HG03108 (cell line): ENCODE measurements around the gene DNAH3.
"Not testable (repeated sequence)": the region's sequence is repeated elsewhere in the genome, so short reads cannot be mapped to it uniquely, and the experiment has no call there.

ENCODE experiments used
- ATAC-seq: cut with Tn5 transposase; IDR thresholded peaks from one replicate; pipeline ENCODE4 v1.9.1; 2021; ENCODE audit warnings: moderate library complexity; ENCODE audit not compliant: unreplicated experiment

Gene DNAH3

DNA sequence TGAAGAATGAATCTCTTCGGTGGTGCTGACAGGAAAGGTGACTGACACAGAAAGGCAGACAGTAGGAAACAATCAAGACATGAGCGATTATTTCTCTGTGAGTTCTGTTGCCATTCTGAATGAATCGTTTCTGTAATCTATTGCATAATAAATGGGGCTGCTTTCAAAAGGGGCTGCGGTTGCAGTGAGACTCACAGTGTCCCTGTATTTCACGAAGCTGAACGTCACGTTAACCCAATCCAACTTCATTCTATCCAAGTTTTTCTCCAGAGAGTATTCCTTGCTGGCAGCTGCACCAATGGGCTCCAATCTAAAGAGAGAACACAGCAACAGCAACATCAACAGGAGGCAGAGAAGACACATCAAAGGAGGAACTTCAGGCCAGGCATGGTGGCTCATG is 75.4 kb downstream of the DNAH3 start:
- no peak for ATAC-seq

DNA sequence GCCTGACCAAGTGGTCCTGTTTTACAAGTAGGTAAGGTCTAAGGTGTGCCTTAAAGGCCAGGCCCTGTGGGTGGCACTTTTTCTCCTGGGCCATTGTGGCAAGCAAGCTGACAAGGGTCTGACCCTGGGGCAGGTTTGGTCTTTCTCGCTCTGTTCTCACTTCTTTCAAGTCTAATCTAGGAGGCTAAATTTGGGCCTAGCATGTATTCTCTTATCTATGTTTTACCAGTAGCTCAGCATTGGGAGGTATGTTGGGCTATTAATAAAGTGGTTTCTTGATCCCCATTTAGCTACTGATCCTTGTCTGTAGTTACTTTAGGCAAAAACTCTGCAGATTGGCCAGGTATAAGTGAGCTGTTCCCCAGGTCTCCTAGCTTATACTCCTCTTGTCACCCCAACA is 77.7 kb downstream of the DNAH3 start:
- no peak for ATAC-seq

DNA sequence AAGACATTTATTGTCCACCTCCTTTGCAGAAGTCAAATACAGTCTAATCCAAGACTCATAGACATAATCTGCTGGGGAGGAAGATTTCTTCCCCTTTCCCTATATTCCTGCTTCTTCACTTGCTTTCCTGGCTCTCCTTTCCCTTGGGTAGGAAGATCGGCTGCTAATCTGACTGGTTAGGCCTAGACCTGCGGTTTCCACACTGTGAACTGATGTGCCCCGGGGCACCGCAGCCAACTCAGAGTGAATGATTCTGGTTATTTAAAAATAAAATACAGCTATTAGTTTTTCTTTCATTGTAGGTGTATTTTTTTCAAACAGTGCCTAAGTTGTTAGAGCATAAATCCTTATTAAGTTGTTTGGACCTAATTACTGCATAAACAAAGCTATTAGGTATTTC is 78.9 kb downstream of the DNAH3 start:
- ATAC-seq, result no peak

DNA sequence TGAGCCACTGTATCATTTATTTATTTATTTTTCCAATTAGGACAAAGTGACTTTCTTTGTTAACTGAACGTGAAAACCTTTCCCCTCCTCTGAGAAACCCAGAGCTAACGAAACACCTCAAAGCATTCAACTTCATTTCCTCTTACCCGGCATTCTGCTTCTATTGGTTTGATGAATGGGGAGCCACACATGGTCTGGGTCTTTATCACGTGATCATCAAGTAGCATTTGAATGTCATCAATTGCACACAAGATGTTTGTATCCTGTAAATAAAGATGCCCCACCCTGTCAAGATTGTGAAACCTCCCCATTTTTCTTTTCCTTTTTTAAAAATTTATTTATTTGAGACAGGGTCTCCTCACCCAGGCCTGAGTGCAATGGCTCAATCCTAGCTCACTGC is 80.1 kb downstream of the DNAH3 start:
- ATAC-seq, result no peak

DNA sequence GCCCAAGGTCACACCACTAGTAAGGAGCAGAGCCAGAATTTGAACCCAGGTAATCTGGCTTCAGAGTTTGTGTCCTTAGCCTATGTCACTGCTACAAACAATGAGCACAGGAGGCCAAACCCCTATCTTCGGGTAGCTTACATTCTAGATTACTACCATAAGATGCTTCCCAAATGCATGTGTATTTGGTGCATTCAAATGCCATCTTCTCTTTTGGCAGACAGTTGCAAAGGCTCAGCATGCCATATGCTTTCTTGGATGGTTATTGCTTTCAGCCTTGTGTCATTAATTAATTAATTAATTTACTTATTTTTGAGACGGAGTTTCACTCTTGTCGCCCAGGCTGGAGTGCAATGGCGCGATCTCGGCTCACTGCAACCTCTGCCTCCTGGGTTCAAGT is 80.7 kb downstream of the DNAH3 start:
- ATAC-seq, result no peak

DNA sequence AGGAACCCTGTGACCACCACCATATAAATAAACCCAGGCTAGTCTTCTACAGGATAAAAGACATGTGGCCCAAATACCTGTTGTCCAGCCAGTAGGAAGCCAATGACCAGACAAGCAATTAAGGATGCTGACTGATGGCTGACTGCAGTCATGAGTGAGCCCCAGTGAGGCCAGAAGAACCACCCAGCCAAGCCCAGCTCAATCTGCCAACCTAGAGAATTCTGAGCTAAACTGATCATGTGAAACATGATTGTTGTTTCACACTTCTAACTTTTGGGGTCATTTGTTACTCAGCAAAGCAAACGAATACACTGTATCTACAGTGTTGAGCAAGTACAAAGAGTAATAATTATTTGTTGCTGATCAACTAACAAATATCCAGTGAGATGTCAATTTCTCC is 86.4 kb downstream of the DNAH3 start:
- ATAC-seq, result no peak

DNA sequence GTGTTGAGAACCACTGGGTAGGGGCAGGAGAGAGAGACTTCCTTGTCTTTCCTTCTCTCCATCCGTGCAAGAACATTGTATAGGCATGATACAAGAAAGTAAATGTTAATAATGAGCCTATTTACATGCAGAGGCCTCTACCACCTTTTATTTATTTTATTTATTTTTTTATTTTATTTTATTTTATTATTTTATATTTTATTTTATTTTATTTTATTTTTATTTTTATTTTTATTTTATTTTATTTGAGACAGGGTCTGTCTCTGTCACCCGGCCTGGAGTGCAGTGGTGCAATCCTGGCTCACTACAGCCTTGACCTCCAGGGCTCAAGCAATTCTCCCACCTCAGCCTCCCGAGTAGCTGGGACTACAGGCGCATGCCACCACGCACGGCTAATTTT is 87.3 kb downstream of the DNAH3 start:
- not testable (repeated sequence) for ATAC-seq

DNA sequence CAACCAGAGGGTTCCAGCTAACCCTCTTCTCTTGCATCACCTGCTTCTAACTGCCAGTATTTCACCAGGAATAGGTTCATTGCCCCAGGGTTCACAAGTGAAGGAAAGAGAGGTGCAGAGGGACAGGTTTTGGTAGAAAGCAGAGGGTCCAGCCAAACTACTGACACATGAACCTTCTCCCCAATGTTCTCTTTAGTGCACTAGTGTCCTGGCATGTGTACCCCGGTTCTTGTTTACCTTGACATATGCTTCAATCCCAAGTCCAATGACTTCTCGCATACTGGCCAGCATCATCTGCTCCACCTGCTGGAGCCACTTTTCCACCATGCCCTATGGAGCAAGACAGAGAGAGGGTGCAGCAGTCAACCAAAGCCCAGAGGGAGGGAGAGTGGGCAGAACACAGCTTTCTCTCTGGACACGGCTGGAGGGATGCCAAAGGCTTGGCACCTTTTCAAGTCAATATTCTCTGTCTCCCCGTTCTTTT is 90.6 kb downstream of the DNAH3 start:
- ATAC-seq, result no peak

DNA sequence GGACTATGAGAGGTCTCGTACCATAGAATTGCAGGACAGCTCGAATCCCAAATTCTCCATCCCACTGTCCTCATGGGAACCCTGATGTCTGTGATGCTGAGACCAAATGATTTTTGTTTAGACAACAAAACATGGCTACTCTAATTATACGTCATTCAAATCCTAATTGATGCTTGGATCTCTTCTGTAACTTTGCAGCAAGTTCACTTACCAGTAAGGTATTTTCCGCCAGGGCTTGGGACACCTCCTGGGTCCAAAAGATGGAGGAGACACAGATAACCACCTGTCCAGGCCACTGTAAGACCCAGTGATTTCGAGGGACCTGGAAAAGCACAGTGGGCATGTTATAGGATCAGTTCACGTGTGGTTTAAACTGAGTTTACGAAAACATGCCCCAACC is 92.8 kb downstream of the DNAH3 start:
- ATAC-seq, result no peak

DNA sequence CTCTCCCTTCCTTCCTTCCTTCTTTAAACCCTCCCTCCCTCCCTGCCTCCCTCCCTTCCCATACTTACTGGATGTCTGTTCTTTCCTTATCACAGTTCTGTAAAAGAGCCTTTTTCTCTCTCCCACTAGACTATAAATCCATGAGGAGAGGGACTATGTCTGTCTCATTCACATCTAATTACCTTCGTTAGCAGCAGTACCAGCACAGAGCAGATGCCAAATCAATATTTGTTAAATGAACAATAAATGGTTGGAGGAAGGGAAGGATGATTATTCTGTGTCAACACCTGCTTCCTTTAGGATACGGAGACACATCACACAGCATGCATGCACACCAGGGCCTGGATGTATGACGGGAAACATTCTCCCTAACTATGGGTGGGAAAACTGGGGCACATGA is 94.2 kb downstream of the DNAH3 start:
- ATAC-seq, result no peak

DNA sequence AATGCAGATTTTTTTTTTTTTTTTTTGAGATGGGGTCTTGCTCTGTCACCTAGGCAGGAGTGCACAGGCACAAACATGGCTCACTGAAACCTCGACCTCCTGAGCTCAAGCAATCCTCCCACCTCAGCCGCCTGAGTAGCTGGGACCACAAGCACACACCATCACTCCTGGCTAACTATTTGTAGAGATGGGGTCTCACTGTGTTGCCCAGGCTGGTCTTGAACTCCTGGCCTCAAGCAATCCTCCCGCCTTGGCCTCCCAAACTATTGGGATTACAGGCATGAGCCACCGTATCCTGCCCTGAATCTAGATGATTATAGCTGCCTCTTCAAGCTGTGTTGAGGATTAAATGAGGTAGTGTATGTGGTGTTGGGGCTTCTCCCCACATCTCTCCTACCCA is 94.9 kb downstream of the DNAH3 start:
- ATAC-seq, result not testable (repeated sequence)

DNA sequence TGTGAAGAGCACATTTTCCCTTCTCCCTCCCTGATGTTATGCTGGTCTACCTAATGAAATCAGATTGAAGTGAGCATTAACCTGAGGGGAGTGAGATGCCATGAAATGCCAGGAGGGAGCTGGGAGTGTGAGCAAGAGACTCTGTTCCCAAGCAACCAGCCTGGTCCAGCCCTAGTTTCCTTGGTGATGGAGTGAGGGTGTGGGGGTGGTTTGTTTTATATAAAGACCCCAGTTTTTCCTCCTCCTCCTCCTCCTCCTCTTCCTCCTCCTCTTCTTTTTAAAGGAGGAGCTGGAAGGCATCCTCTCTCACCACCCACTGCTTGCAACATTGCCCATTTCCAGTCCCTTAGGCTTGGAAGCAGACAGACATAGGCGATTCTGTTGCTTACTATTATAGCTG is 97.1 kb downstream of the DNAH3 start:
- no peak for ATAC-seq

DNA sequence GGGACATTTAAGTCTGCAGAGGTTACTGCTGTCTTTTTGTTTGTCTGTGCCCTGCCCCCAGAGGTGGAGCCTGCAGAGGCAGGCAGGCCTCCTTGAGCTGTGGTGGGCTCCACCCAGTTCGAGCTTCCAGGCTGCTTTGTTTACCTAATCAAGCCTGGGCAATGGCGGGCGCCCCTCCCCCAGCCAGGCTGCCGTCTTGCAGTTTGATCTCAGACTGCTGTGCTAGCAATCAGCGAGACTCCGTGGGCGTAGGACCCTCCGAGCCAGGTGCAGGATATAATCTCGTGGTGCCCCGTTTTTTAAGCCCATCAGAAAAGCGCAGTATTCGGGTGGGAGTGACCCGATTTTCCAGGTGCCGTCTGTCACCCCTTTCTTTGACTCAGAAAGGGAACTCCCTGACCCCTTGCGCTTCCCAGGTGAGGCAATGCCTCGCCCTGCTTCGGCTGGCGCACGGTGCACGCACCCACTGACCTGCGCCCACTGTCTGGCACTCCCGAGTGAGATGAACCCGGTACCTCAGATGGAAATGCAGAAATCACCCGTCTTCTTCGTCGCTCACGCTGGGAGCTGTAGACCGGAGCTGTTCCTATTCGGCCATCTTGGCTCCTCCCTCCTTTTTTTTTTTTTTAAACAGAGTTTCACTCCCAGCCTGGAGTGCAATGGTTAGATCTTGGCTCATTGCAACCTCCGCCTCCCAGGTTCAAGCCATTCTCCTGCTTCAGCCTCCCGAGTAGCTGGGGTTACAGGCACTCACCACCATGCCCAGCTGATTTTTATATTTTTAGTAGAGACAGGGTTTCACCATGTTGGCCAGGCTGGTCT is 102.3 kb downstream of the DNAH3 start:
- ATAC-seq, result not testable (repeated sequence)

DNA sequence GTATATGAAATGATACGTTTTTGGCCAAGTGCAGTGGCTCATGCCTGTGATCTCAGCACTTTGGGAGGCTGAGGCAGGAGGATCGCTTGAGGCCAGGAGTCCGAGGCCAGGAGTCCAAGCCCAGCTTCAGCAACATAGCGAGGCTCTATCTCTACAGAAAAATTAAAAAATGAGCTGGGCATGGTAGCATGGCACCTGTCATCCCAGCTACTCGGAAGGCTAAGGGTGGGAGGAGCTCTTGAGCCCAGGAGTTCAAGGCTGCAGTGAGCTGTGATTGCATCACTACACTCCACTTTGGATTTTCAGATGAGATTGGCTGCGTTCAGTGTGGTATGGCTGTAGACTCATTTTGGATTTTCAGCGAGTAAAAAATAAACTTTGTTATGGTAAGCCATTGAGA is 112.4 kb downstream of the DNAH3 start:
- no peak for ATAC-seq

DNA sequence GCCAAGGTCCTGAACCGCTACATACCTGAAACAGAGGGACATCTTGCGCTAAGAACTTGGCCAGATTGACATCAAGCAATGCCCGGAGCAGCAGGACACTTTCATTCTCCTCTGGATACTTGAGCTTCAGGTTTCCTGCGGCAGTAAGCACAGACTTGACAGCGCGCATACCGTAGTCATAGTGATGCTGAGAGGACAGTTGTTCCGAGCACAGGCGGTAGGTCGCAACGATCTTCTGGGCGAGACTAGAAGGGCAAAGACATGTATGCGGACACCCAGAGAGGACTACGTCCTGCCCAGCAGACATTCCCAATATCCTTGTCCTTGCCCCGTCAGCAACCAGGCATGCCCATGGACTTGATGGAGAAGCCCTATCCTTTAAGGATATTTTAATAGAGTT is 112.9 kb downstream of the DNAH3 start:
- ATAC-seq, result no peak

DNA sequence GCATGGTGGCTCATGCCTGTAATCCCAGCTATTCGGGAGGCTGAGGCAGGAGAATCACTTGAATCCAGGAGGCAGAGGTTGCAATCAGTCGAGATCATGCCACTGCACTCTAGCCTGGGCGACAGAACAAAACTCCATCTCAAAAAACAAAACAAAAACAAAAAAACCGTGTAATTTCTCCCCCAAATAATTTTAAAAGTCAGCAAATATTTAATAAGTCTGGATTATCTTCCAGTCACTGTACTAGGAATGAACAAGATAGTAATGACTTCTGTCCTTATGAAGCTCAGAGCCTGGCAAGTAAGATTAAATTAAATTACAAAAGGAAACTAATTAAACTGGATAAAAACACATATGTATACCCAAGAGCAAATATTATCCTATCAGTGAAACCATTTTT is 113.5 kb downstream of the DNAH3 start:
- ATAC-seq, result no peak

DNA sequence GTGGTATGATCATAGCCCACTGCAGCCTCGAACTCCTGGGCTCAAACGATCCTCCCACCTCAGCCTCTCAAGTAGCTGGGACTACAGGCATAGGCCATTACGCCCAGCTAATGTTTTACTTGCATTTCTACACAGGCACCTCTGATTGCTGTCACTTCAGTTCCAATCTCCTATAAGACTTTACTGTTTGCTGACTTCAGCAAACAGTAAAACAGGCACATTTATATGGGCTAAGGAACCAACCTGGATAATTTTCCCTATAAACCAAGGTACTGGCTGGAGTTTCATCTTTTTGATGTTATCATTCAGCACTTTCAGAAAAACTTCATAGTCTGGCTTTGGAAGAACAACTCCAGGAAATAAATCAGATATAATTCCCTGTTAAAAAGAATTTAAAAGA is 114.2 kb downstream of the DNAH3 start:
- no peak for ATAC-seq

DNA sequence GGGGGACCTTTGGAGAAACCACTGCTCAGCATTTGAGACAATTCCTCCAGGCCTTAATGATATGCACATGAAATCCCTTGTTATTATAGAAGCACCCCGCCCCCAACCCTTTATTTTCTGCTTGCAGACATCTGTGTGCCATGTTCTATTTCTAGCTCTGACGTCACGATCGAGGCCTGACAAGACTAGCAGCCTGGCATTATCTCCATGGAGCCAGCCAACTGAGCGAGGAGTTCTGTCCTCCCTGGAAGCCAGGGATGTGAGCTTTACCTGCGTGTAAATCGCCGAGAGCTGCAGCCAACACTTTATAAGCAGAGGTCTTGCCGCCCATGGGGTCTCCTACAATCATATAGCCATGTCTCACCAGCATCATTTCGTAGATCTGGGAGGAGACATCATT is 116.9 kb downstream of the DNAH3 start:
- ATAC-seq, result no peak

DNA sequence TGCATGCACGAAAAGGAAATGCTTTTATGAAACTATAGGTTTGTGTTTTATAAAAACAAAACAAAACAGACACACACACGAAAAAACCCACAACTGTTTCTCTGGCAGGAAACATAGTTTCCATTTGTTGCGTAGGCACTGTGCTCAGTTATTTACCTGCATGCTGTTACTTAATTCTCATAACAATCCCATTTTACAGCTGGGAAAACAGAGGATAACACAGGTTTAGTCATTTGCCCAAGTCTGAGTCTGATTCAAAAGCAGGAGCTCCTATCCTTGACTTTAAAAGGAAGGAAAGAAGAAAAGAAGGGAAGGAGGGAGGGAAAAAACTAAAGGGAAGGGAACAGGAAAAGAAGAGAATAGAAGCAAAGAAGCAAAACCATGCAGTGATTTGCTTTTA is 117.4 kb downstream of the DNAH3 start:
- no peak for ATAC-seq

DNA sequence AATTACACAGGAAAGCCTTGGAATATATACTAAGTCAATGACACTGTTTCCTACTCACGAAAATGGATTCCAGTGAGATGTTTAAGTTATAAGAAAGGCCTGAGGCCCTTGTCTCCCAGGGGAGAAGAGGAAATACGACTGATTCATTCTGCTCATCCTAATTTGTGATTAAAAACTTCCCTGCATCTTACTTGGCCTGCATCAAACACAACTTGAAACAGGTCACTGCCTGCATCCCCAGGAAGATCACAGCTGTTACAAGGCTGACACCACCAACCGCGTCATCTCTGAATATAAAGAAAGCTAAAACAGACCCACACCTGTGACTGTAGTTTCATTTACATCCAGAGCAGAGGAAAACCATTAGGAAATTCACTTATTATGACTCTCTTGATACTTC is 121.9 kb downstream of the DNAH3 start:
- no peak for ATAC-seq

DNA sequence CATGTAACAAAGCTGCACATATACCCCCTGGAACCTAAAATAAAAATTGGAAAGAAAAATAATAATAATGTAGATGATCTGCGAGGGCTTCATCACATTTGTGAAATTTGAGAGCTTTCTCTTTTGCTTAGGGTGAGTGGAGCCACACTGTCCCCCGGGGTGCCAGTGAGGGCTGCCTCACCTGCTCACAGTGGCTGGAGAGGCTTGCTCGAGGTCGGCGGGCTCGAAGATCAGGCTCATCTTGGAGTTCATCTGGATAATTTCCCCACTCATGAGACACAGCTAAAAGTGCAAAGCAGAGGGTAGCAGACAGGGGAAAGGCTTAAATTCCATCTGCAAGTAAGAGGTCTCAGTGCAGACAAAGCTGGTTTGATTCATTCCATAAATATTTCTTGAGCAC is 123.8 kb downstream of the DNAH3 start:
- ATAC-seq, result no peak

DNA sequence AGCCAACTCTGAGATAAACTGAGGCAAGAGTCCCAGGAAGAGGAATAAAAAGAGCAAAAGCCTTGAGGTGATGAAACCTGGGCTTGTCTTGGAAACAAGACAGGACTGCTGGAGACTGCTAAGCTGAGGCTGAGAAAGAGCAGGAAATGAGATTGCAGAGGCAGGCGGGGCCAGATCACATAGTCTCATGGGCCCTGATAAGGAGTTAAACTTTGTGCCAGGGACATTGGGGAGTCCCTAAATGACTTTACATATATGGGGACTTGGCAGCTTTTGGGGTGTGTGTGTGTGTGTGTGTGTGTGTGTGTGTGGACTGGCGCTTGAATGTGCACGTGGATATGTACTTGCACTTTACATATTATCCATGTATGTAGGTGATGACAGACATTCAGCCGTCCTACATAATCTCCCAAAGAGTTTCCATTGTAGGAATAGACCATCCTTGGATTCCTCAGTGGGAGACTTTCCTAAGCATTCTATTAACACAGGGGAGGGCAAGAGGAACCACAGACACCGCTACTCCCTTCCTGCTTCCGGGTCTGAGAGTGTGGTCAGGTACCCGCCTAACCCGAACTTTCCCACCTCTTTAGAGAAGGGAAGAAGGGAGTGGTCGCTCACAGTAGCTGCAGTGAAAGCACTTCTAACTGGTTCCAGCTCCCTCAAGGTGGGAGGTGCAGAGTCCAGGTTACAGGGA is 127.0 kb downstream of the DNAH3 start:
- ATAC-seq, result no peak

DNA sequence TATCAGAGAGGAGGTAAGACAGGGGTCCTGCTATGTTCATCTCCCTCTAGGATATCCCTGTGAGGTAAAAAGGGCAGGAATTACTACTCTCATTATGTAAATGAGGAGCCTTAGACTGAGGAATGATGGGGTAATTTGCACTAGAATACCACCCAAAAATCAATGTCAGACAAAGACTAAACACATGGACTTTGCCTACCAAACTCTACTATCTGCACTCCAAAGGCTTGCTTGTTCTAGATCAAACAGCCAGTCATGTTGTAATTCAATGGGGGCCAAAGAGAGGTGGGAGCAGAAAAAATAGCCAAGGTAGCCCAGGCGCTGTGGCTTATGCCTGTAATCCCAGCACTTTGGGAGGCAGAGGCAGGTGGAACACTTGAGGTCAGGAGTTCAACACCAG is 129.3 kb downstream of the DNAH3 start:
- no peak for ATAC-seq
